Smooth muscle cell (in vitro differentiated cells): ENCODE results near the gene DNAJC5. TPM values are rescaled to one million over a fixed set of nuclear protein-coding genes. Genes with fewer than 3 reads are reported as not detected.

Source experiments
- DNase-seq: peaks from one replicate; lab custom pipeline; 2025; ENCODE audit not compliant: unreplicated experiment; lab: John Stamatoyannopoulos, UW
- H2AFZ ChIP-seq: fragments of 200-600 bp; sonication (generic); 2 replicates; pipeline ENCODE4 v1.6.0; 2016; ENCODE audit warnings: antibody characterized with exemption, low read depth, mild to moderate bottlenecking
- H3F3A ChIP-seq: fragments of 200-600 bp; sonication (generic); 2 replicates; pipeline ENCODE4 v1.6.0; 2017; ENCODE audit warnings: antibody characterized with exemption, low read depth
- H3K27ac ChIP-seq: fragments of 200-600 bp; sonication (generic); 2 replicates; pipeline ENCODE4 v1.5.1; 2016; ENCODE audit warnings: low read depth, mild to moderate bottlenecking
- H3K27me3 ChIP-seq: fragments of 200-600 bp; sonication (generic); 2 replicates; pipeline ENCODE4 v1.6.1; 2016; ENCODE audit warnings: low read depth, mild to moderate bottlenecking
- H3K36me3 ChIP-seq: fragments of 200-600 bp; sonication (generic); 2 replicates; pipeline ENCODE4 v1.5.1; 2016; ENCODE audit warnings: low read depth
- H3K4me1 ChIP-seq: fragments of 200-600 bp; sonication (generic); 2 replicates; pipeline ENCODE4 v1.5.1; 2016; ENCODE audit warnings: low read depth
- H3K4me2 ChIP-seq: fragments of 200-600 bp; sonication (generic); 2 replicates; pipeline ENCODE4 v1.6.0; 2016; ENCODE audit warnings: mild to moderate bottlenecking
- H3K4me3 ChIP-seq: fragments of 200-600 bp; sonication (generic); 2 replicates; pipeline ENCODE4 v1.5.1; 2016; ENCODE audit warnings: mild to moderate bottlenecking
- H3K79me2 ChIP-seq: fragments of 200-600 bp; sonication (generic); 2 replicates; pipeline ENCODE4 v1.6.0; 2016; ENCODE audit warnings: low read depth, mild to moderate bottlenecking
- H3K9ac ChIP-seq: fragments of 200-600 bp; sonication (generic); 2 replicates; pipeline ENCODE4 v1.6.0; 2016; ENCODE audit warnings: low read depth
- H3K9me3 ChIP-seq: fragments of 200-600 bp; sonication (generic); replicated peaks from 2 replicates; pipeline ENCODE4 v1.5.1; 2016; ENCODE audit warnings: low read depth
- H4K20me1 ChIP-seq: fragments of 200-600 bp; sonication (generic); 2 replicates; pipeline ENCODE4 v1.6.0; 2016; ENCODE audit warnings: low read depth
- WGBS: methylation state at CpG from one replicate; pipeline ENCODE4 v1.1.7; 2016; ENCODE audit warnings: low lambda C conversion rate; 5-methylcytosine and 5-hydroxymethylcytosine counted together
- polyA plus RNA-seq: library from polyadenylated mRNA; unstranded; fragments of >200 nt; fragmentation: Nextera tagmentation; extraction: Ambion mirVana; gene quantifications from 2 replicates; pipeline ENCODE4 v1.2.1, GENCODE V29; 2016
- total RNA-seq: library from RNA; depleted of rRNA; stranded (reverse); fragments of >200 nt; gene quantifications from 2 replicates; pipeline ENCODE4 v1.2.3, GENCODE V29; 2014
- TF ChIP-seq, protein P1 (sequence below): fragments of 200-600 bp; sonication (generic); IDR thresholded peaks from 2 replicates; pipeline ENCODE4 v1.5.1; 2017; ENCODE audit warnings: borderline replicate concordance, mild to moderate bottlenecking, antibody characterized with exemption; ENCODE audit not compliant: insufficient read depth, poor library complexity, severe bottlenecking

DNAJC5 gene
- total and polyA plus RNA-seq, 2 experiments from 2014 or later = 8.7 to 24.5 TPM

DNA sequence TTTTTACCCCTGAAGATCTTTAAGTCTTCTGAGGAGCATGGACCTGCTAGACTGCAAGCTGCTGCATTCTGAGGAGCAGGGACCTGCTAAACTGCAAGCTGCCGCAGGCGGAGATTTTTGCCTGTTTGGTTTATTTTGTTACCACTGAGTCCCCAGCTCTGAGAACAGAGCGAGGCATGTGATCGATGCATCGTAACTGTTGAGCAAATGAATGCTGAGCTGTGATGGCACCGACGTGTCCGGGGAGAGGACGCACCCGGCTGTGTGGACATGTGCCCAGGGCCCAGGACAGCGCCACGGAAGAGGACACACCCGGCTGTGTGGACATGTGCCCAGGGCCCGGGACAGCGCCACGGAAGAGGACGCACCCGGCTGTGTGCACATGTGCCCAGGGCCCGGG, 24.2 kb downstream of the DNAJC5 start:
- TF ChIP-seq, protein P1, sequence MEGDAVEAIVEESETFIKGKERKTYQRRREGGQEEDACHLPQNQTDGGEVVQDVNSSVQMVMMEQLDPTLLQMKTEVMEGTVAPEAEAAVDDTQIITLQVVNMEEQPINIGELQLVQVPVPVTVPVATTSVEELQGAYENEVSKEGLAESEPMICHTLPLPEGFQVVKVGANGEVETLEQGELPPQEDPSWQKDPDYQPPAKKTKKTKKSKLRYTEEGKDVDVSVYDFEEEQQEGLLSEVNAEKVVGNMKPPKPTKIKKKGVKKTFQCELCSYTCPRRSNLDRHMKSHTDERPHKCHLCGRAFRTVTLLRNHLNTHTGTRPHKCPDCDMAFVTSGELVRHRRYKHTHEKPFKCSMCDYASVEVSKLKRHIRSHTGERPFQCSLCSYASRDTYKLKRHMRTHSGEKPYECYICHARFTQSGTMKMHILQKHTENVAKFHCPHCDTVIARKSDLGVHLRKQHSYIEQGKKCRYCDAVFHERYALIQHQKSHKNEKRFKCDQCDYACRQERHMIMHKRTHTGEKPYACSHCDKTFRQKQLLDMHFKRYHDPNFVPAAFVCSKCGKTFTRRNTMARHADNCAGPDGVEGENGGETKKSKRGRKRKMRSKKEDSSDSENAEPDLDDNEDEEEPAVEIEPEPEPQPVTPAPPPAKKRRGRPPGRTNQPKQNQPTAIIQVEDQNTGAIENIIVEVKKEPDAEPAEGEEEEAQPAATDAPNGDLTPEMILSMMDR = no peak
- Histone ChIP-seq H2AFZ (no peak overlapping the region), H3K4me2 (no peak overlapping the region), H3K4me1 (no peaks in the 10 kb centered on the region), H4K20me1 (peaks cover 93% of the 10 kb centered on the region), H3K9me3 (no peaks in the 10 kb centered on the region), H3K36me3 (no peaks in the 10 kb centered on the region), H3K27ac (no peak overlapping the region), H3K27me3 (no peaks in the 10 kb centered on the region), H3K9ac (no peak overlapping the region), H3K4me3 (no peak overlapping the region), H3F3A (no peaks in the 10 kb centered on the region), H3K79me2 (peaks cover 89% of the 10 kb centered on the region)
- over 99% methylated on average over 16 of the region's 19 CpGs for WGBS
- no peak for DNase-seq

DNA sequence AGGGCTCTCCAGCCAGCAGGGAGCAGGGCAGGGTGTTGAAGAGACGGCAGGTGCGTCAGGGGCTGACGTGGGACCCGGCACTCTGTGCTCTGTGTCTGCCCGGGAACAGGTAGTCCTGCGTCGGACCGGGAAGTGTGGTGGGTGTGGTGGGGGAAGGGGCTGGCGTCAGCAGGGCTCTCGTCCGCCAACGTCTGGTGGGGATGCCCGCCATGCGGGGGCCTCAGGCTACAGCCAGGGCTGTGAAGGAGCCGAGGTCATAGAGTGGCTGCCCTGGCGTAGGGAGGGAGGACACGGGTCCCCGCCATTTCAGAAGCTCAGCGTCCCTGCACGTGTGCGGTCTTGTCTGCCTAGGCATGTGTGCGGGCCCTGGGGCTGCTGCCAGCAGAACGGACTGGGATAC, 25.3 kb downstream of the DNAJC5 start:
- Histone ChIP-seq H3K36me3 (no peaks in the 10 kb centered on the region), H4K20me1 (peaks cover 93% of the 10 kb centered on the region), H3K4me1 (no peaks in the 10 kb centered on the region), H3K4me2 (no peak overlapping the region), H3K9ac (no peak overlapping the region), H3K4me3 (no peak overlapping the region), H3F3A (no peaks in the 10 kb centered on the region), H2AFZ (no peak overlapping the region), H3K79me2 (peaks cover 85% of the 10 kb centered on the region), H3K27me3 (no peaks in the 10 kb centered on the region), H3K27ac (no peak overlapping the region), H3K9me3 (no peaks in the 10 kb centered on the region)
- no peak for DNase-seq
- TF ChIP-seq, protein P1 = no peak
- 98% methylated on average over 22 of the region's 23 CpGs for WGBS

DNA sequence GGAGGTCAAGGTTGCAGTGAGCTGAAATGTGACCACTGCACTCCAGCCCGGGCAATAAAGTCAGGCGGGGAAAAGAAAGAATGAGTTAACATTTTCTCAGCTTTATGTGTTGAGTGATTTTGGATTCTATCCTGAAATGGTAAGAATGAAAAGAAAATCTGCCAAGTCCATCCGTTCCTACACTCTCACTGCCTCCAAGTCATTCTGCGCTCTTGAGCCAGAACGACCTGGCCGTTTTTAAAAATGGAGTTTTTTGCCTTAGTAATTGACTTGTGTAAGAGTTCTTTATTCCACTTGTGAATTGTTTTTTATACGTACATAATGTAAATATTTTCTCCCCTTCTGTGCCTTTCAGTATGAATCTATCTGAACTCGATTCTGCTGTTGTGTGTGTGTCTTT, 28.7 kb downstream of the DNAJC5 start:
- H3K27ac ChIP-seq = no peak overlapping the region
- H3K4me3 ChIP-seq = no peak overlapping the region
- TF ChIP-seq, protein P1 = no peak
- H3K79me2 ChIP-seq = peaks cover 73% of the 10 kb centered on the region
- no peak for DNase-seq
- no peaks in the 10 kb centered on the region for H3K9me3 ChIP-seq
- H3K36me3 ChIP-seq = no peaks in the 10 kb centered on the region
- no peaks in the 10 kb centered on the region for H3K4me1 ChIP-seq
- H3K4me2 ChIP-seq = no peak overlapping the region
- 92% methylated on average over 8 of the region's 8 CpGs for WGBS
- H3K9ac ChIP-seq = no peak overlapping the region
- H3K27me3 ChIP-seq = no peaks in the 10 kb centered on the region
- H2AFZ ChIP-seq = no peak overlapping the region
- no peaks in the 10 kb centered on the region for H3F3A ChIP-seq
- H4K20me1 ChIP-seq = peaks cover 93% of the 10 kb centered on the region

DNA sequence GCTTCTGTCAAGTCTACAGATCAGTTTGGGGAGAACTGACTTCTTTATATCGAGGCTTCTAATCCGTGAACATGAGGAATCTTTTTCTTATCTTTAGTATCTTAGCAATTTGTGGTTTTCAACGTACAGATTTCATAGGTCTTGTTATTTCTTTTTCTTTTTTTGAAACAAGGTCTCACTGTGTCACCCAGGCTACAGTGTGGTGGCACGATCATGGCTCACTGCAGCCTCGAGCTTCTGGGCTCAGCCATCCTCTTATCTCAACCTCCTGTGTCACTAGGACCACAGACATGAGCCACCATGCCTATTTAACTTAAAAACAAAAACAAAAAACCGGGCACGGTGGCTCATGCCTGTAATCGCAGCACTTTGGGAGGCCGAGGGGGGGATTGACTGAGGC, 29.3 kb downstream of the DNAJC5 start:
- DNase-seq = no peak
- WGBS = 65% methylated on average over 9 of the region's 9 CpGs
- Histone ChIP-seq H3K9ac (no peak overlapping the region), H3K4me2 (no peak overlapping the region), H3K4me3 (no peak overlapping the region), H2AFZ (no peak overlapping the region), H3K4me1 (no peaks in the 10 kb centered on the region), H3K9me3 (no peaks in the 10 kb centered on the region), H3K36me3 (no peaks in the 10 kb centered on the region), H3K27me3 (no peaks in the 10 kb centered on the region), H4K20me1 (peaks cover 92% of the 10 kb centered on the region), H3K27ac (no peak overlapping the region), H3K79me2 (peaks cover 68% of the 10 kb centered on the region), H3F3A (no peaks in the 10 kb centered on the region)
- TF ChIP-seq, protein P1 = no peak
